Ectodermal cell (in vitro differentiated cells): Measurements from ENCODE around the gene PTX4.
"Not testable (repeated sequence)": the region's sequence is repeated elsewhere in the genome, so short reads cannot be mapped to it uniquely, and the experiment has no call there.

ENCODE experiments used
- H3K27ac ChIP-seq: 2 replicates; pipeline ENCODE4 v1.7.0; 2013; ENCODE audit warnings: mild to moderate bottlenecking, low read depth, low read length; ENCODE audit not compliant: insufficient read depth, poor library complexity, severe bottlenecking
- H3K27me3 ChIP-seq: 2 replicates; pipeline ENCODE4 v1.7.0; 2013; ENCODE audit warnings: mild to moderate bottlenecking, low read length; ENCODE audit not compliant: insufficient read depth, control insufficient read depth, poor library complexity, severe bottlenecking
- H3K36me3 ChIP-seq: one replicate; pipeline ENCODE4 v1.7.0; 2013; ENCODE audit warnings: low read length; ENCODE audit not compliant: control insufficient read depth, insufficient read depth
- H3K4me1 ChIP-seq: one replicate; pipeline ENCODE4 v1.7.0; 2013; ENCODE audit warnings: low read length; ENCODE audit not compliant: control insufficient read depth, insufficient read depth
- H3K4me3 ChIP-seq: 2 replicates; pipeline ENCODE4 v1.7.0; 2013; ENCODE audit warnings: low read depth, low read length, control low read depth; ENCODE audit not compliant: insufficient read depth
- H3K9me3 ChIP-seq: 2 replicates; pipeline ENCODE4 v1.7.0; 2013; ENCODE audit warnings: mild to moderate bottlenecking, low read length, moderate library complexity; ENCODE audit not compliant: control insufficient read depth
- WGBS, 2 experiments: methylation state at CpG; one replicate each; pipeline ENCODE4 v1.1.7; 2013; ENCODE audit warnings: missing lambda C conversion rate in 2 of 2; 5-methylcytosine and 5-hydroxymethylcytosine counted together

PTX4 gene

DNA sequence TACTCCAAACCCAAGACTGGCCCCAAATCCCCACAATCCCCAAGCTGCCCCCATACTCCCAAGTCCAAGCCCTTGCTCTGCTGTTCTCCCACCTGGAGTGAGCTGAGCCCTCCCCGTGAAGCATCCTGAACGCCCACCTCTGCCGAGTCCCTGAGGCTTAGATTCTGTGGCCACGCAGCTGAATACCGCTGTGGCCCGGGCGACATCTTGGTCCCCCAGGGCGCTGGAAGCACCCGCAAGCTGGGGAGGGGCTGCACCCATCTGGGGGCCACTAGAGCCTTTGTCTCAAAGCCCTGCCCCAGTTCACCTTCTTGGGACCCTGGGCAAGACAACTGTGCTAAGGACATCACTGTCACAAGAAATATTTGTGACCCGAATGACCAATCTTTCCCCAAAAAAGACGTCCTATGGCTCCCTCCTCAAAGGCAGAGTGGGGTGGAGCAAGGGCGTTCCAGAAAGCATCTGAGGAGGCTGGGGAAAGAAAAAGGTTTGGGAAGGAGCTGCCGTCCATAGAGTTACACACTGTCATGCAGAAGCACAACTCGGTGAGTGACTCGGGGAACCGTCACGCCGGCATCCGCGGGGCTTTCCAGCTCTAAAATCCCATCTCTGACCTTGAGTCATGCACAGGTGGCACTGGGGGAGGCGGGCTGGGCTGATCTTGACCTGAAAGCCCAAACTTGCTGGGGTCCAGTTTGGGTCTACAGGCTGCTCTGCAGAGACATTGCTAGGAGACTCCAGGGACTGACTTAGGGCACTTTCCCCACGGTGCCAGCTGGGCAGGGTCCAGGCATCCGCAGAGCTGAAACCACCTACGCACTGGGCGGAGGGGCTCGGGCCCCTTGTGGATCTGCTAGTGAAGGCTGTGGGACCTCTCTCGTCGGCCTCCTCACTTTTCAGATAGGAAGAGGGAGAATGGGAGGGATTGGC lies 6.6 kb downstream of the PTX4 start:
- Histone ChIP-seq H3K36me3 (no peaks in the 10 kb centered on the region), H3K27me3 (peaks cover 14% of the 10 kb centered on the region), H3K4me3 (no peak overlapping the region), H3K9me3 (no peaks in the 10 kb centered on the region), H3K27ac (no peak overlapping the region), H3K4me1 (no peaks in the 10 kb centered on the region)
- 86 to 88% methylated on average over 28 of the region's 28 CpGs for WGBS, 2 experiments

DNA sequence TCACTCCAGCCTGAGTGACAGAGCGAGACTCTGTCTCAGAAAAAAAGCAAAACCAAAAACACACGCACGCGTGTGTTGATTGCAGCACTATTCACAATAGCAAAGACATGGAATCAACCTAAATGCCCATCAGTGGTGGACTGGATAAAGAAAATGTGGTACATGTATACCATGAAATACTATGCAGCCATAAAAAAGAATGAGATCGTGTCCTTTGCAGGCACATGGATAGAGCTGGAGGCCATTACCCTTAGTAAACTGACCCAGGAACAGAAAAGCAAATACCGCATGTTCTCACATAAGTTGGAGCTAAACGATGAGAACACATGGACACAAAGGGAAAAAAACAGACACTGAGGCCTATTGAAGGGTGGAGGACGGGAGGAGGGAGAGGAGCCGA lies 9.8 kb downstream of the PTX4 start:
- not testable (repeated sequence) for H3K27ac ChIP-seq, H3K4me3 ChIP-seq, H3K4me1 ChIP-seq, H3K36me3 ChIP-seq, H3K9me3 ChIP-seq
- WGBS, 2 experiments = 94 to 95% methylated on average over 9 of the region's 9 CpGs
- H3K27me3 ChIP-seq = peaks cover 14% of the 10 kb centered on the region

DNA sequence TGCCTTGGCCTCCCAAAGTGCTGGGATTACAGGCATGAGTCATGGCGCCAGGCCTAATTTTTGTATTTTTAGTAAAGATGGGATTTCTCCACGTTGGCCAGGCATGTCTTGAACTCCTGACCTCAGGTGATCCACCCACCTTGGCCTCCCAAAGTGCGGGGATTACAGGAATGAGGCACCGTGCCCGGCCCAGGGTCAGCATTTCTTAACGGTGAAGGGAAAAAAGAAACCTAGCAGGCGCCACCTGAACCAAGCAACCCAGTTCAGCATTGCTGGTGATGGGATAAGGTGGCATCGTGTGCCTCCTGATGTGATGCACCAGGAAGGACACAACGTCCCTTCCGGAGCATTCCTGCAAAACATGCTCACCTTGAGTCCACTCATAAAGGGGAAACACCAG lies 11.7 kb downstream of the PTX4 start:
- H3K36me3 ChIP-seq = no peaks in the 10 kb centered on the region
- H3K27ac ChIP-seq = no peak overlapping the region
- H3K27me3 ChIP-seq = peaks cover 4% of the 10 kb centered on the region
- no peaks in the 10 kb centered on the region for H3K4me1 ChIP-seq
- no peaks in the 10 kb centered on the region for H3K9me3 ChIP-seq
- 91 to 94% methylated on average over 10 of the region's 10 CpGs for WGBS, 2 experiments
- no peak overlapping the region for H3K4me3 ChIP-seq

DNA sequence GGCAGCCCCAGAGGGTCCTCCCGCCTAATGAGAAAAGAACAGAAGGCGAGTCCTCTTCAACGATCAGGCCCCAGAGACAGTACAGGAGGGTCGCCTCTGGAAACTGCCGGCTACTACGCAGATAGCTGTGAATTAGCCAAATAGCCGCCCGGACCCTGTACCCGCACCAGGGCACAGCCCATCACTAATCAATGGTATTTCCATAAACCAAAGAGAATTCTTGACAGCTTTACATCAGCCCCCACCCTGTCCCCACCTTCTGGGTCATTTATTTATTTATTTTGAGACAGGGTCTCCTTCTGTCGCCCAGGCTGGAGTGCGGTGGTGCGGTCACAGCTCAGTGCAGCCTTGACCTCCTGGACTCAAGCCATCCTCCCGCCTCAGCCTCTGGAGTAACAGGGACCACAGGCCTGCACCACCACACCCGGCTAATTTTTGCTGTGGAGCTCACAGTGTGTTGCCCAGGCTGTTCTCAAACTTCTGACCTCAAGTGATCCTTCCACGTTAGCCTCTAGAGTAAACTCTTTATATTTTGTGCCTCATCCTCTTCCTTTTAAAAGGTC lies 13.1 kb downstream of the PTX4 start:
- WGBS, 2 experiments = 76 to 78% methylated on average over 15 of the region's 15 CpGs
- H3K27ac ChIP-seq = no peak overlapping the region

DNA sequence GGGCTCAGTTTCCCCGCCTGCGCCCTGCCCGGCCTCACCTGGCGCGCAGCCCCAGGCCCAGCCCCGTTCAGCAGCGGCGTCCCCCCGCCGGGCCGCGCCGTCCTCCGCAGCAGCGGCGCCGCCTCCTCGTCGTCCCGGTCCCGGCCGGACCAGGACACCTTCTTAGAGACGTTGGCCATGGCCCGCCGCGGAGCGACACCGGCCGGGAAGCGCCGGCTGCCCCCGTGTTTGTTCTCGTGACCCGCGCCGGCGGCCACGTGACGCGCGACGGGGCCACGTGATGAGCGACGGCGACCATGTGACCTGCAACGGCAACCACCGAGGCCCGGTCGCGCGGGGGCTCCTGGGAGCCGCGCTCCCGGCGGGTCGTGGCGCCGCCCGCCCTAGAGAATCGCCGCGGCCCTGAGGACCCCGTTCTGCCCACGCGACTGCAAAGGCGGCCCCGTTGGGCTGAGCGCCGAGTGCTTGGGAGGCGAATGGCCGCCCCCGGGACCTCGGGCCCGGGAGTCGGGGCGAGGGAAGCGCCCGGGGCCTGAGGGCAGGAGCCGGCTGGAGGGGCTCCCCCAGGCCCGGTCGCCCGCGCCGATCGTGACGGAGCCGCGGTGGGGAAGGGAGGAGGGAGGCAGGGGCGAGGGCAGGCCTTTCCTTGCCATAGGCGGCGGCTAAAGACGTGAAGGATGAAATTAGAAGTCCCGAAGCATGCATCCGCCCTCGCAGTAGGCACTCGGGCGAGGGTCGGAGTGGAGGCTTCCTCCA lies 13.8 kb downstream of the PTX4 start, which contains the start of gene CLCN7:
Gene CLCN7 (minus strand): TSS at position 233 of the 756 bp plus-strand sequence. CDS start 54 bp downstream, at position 179.
- no peak within 1 kb of the TSS for H3K27ac ChIP-seq
- 2% methylated on average over 99 of the region's 99 CpGs for WGBS, 2 experiments
- H3K9me3 ChIP-seq = no peaks in the 10 kb centered on the region
- H3K4me1 ChIP-seq = no peaks in the 10 kb centered on the region
- peak within 1 kb of the TSS; percentile 64 for H3K4me3 ChIP-seq
- no peaks in the 10 kb centered on the region for H3K27me3 ChIP-seq
- no peaks in the 10 kb centered on the region for H3K36me3 ChIP-seq

More for the DNA sequence above, 13.1 kb downstream of the PTX4 start:
- Histone ChIP-seq H3K27me3 (no peaks in the 10 kb centered on the region), H3K4me3 (peak overlapping the region; percentile 64), H3K4me1 (no peaks in the 10 kb centered on the region), H3K9me3 (no peaks in the 10 kb centered on the region), H3K36me3 (no peaks in the 10 kb centered on the region)

DNA sequence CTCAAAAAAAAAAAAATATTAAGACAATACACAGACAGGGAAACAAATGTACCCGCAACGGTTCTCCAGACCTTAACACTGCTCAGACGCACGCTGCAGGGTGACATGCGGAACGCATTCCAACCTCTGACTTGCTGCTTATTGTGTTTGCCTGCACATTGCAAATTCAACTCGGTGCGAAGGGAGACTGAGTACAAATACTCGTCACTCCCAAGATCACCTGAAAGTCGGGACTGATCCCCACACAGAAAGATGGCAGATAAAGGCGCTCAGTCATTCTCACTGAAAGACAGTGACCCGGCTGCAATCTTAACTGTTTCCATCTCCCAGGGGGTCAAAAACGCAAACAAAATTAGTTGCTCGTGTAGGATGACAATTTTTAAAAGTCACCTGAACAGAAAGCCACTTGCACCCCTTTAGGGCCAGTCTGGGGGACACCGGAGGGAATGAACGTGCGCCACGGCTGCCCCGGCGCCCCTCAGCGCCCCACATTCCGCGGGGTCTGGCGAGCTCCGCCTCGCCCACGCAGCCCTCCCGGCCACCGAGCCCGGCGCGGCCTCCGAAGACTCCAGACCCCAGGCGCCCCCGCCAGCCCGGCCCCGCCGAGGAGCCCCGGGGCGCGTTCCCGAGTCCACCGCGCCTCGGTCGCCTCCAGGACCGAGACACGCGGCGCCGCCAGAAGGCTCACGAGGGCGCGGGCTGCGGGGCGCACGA lies 14.5 kb downstream of the PTX4 start:
- Histone ChIP-seq H3K36me3 (no peaks in the 10 kb centered on the region), H3K4me1 (no peaks in the 10 kb centered on the region), H3K4me3 (peak overlapping the region; percentile 64), H3K27ac (no peak overlapping the region), H3K9me3 (no peaks in the 10 kb centered on the region), H3K27me3 (no peaks in the 10 kb centered on the region)
- WGBS, 2 experiments = 14 to 15% methylated on average over 57 of the region's 57 CpGs

DNA sequence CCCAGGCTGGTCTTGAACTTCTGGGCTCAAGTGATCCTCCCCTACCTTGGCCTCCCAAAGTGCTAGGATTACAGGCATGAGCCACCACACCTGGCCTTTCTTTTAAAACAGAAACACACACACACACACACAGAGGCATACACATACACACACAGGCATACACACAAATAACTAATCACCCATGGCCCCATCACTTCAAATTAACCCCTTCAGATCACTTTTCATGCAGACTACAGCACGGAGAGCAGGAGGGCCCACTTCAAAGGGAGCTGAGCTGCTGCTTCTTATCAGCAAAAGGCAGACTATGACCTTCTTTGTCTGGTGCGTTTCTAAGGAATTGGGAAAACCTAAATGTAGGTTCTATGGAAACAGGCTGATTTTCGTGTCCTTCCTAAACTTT lies 15.8 kb downstream of the PTX4 start:
- Histone ChIP-seq H3K36me3 (no peaks in the 10 kb centered on the region), H3K4me1 (no peaks in the 10 kb centered on the region), H3K27me3 (no peaks in the 10 kb centered on the region), H3K27ac (no peak overlapping the region), H3K9me3 (no peaks in the 10 kb centered on the region), H3K4me3 (no peak overlapping the region)
- 73 to 84% methylated on average over 3 of the region's 3 CpGs for WGBS, 2 experiments

DNA sequence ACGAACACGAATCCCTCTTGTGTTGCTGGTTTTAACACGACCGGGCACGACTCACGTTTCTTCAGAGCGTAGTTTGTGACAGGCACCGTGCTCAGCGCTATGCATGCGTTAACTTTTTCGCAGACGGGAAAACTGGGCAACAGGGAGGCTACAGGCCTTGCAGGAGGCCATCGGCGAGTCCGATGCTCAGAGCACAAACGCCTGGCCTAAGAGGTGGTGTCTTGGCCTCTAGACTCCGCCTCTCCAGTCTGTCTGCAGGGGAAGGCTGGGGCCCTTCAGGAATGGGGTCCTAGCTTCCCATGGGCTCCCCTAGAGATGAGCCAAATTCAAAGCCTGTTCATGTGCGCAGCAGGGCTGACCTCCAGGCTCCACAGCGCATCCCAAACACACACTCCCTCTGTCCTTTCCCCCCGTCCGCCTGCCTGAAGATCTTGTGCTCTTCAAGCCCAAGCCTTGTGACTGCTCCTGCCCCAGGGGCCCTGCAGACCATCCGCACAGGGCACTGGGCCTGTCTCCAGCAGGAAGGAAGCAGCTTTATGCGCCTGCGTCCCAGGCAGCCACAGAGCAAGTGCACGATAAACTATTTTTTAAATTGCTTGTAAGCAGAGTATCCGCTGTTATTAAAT lies 17.1 kb downstream of the PTX4 start:
- Histone ChIP-seq H3K9me3 (no peaks in the 10 kb centered on the region), H3K27ac (no peak overlapping the region), H3K27me3 (no peaks in the 10 kb centered on the region), H3K4me3 (no peak overlapping the region), H3K36me3 (no peaks in the 10 kb centered on the region), H3K4me1 (no peaks in the 10 kb centered on the region)
- 93 to 95% methylated on average over 26 of the region's 26 CpGs for WGBS, 2 experiments

DNA sequence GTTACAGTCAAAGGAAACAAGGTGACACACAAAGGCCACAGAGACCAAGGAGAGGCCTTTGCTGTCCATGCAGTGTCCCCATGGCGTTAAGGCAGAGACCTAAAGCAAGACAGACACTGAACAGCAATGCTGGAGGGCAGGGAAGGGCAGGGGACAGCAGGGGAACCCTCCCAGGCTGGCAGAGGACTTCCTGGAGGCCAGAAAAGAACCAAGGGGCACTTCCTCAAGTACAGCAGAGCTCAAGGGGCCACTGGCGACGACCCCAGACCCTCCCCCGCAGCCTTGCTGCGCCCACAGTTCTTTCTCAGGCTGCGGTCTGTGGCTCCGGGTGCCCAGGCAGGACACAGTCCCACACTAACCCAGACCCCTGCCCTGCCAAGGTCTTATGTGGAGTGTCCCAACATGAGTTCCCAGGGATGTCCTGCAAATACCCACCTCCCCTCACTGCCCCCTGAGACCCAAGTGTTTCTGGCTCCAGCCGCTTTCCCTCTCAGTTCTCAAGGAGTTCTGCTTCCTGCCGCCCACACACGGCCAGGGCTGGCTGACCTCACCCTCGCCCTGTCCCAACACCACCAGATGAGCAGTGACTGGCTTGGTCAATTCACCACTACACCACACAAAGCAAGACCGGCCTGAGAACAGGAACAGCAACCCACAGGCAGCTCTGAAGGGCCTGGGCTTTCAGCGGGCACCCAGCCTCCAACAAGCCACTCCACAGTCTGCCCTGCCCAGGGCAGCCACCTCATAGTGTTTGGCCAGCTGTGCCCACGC lies 18.1 kb downstream of the PTX4 start:
- H3K4me3 ChIP-seq = no peak overlapping the region
- WGBS, 2 experiments = 89 to 91% methylated on average over 14 of the region's 14 CpGs
- H3K36me3 ChIP-seq = no peaks in the 10 kb centered on the region
- H3K27me3 ChIP-seq = no peaks in the 10 kb centered on the region
- H3K4me1 ChIP-seq = no peaks in the 10 kb centered on the region
- H3K9me3 ChIP-seq = no peaks in the 10 kb centered on the region
- H3K27ac ChIP-seq = no peak overlapping the region
